ENCODE results near the gene EPB41L4A. TPM values are rescaled to one million over a fixed set of nuclear protein-coding genes. Genes with fewer than 3 reads are reported as not detected.

EPB41L4A gene
- total RNA-seq, 1 donor = 0.72 TPM

DNA sequence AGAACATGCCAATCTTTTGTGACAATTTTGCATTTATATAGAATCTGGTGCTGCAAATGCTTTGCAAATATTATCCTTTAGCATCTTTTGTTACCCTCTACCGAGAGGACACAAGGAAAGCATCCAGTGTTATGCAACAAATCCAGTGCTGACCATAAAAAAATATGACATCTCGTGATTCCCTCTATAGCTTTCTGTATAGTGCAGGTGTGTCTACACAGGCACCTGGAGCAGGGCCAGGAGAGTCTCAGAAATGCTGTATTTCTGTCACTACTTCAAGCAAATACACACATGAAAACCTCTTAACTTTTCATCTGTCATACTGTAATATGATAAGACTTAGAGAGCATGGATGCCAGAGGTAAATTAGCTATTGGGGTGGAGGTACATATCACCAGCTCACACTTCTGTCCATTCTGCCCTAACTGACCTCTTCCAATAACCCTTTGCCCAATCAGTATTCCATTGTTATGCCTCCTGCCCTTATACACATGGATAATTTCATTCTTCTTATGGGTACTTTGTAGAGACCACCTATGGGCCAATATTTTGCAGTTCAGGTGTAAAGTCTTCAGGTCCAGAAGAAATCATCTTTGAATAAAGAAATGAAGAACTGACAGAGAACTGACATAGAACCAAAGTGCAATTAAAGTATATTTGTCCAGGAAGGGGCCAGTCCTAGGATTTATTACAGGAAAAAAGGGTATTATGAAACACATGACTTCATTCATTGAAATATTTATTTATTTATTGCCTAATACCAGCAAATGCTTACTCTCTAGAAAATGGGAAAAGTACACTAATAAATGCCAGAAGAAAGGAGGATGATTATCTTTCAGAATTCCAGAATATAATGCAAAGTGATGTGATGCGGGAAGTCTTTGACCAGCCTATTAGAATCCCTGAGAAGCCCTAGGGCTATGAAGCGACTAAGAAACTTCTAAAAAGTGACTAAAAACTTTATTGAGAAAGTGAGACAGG is 106.5 kb downstream of the EPB41L4A start:
- no peak for DNase-seq (ENCODE audit: insufficient read length, low spot score, missing footprints)
- H3K36me3 ChIP-seq (ENCODE audit: insufficient read depth, low read length) = no peaks in the 10 kb centered on the region
- H3K79me2 ChIP-seq (ENCODE audit: insufficient read depth, low read length) = no peaks in the 10 kb centered on the region
- no peak overlapping the region for H2AFZ ChIP-seq (ENCODE audit: low read length)
- H3K27ac ChIP-seq (ENCODE audit: low read depth, low read length) = no peak overlapping the region
- H3K4me3 ChIP-seq (ENCODE audit: insufficient read depth, low read length) = no peak overlapping the region
- H3K4me1 ChIP-seq (ENCODE audit: insufficient read depth, low read length) = no peaks in the 10 kb centered on the region
- no peak overlapping the region for H3K4me2 ChIP-seq (ENCODE audit: insufficient read depth, low read length)
- H3K27me3 ChIP-seq (ENCODE audit: insufficient read depth, low read length) = no peaks in the 10 kb centered on the region
- H4K20me1 ChIP-seq (ENCODE audit: insufficient read depth, low read length) = no peaks in the 10 kb centered on the region
- H3K9me3 ChIP-seq (ENCODE audit: low read depth, low read length) = no peaks in the 10 kb centered on the region
- TF ChIP-seq, protein P1, sequence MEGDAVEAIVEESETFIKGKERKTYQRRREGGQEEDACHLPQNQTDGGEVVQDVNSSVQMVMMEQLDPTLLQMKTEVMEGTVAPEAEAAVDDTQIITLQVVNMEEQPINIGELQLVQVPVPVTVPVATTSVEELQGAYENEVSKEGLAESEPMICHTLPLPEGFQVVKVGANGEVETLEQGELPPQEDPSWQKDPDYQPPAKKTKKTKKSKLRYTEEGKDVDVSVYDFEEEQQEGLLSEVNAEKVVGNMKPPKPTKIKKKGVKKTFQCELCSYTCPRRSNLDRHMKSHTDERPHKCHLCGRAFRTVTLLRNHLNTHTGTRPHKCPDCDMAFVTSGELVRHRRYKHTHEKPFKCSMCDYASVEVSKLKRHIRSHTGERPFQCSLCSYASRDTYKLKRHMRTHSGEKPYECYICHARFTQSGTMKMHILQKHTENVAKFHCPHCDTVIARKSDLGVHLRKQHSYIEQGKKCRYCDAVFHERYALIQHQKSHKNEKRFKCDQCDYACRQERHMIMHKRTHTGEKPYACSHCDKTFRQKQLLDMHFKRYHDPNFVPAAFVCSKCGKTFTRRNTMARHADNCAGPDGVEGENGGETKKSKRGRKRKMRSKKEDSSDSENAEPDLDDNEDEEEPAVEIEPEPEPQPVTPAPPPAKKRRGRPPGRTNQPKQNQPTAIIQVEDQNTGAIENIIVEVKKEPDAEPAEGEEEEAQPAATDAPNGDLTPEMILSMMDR (IDR thresholded peaks at IDR 0.05; ENCODE audit: extremely low read depth, low read depth, low read length) = no peak

DNA sequence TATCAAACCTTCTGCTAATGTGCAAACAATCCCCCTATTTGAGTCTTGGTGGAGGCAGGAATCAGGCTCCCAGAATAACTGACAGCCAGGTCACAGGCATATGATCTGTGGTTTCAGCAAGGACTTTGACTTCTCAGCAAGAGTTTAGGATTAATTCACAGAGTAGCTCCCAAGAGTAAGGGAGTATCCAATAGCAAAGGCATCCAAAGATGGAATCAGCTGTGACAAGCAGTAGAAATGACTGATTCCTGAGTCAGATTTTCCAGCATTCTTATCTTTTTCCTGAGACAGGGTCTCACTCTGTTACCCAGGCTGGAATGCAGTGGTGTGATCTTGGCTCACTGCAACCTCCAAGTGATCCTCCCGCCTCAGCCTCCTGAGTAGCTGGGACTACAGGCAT is 108.3 kb downstream of the EPB41L4A start:
- H3K9me3 ChIP-seq (ENCODE audit: low read depth, low read length) = no peaks in the 10 kb centered on the region
- H2AFZ ChIP-seq (ENCODE audit: low read length) = no peak overlapping the region
- H3K27me3 ChIP-seq (ENCODE audit: insufficient read depth, low read length) = no peaks in the 10 kb centered on the region
- no peaks in the 10 kb centered on the region for H3K79me2 ChIP-seq (ENCODE audit: insufficient read depth, low read length)
- H4K20me1 ChIP-seq (ENCODE audit: insufficient read depth, low read length) = no peaks in the 10 kb centered on the region
- H3K36me3 ChIP-seq (ENCODE audit: insufficient read depth, low read length) = no peaks in the 10 kb centered on the region
- TF ChIP-seq, protein P1 (IDR thresholded peaks at IDR 0.05; ENCODE audit: extremely low read depth, low read depth, low read length) = no peak
- no peak overlapping the region for H3K4me3 ChIP-seq (ENCODE audit: insufficient read depth, low read length)
- no peak overlapping the region for H3K27ac ChIP-seq (ENCODE audit: low read depth, low read length)
- no peak for DNase-seq (ENCODE audit: insufficient read length, low spot score, missing footprints)
- no peaks in the 10 kb centered on the region for H3K4me1 ChIP-seq (ENCODE audit: insufficient read depth, low read length)
- H3K4me2 ChIP-seq (ENCODE audit: insufficient read depth, low read length) = no peak overlapping the region

DNA sequence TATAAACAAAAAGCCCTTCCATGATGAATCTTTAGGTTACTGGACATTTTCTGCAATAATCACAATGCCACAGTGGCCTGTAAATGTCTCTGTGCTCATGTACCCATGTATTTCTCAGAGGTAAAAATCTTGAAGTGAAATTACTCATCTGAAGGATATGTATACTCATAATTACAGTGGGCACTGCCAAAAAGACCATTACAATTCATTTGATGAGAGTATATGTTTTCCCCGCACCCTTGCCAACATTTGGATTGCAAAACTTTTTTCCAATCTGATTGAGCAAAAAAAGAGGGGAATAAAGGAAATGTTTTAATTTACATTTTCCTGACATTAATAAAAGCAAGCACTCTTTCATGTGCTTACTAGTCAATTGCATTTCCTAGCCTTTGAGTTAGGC is 110.5 kb downstream of the EPB41L4A start:
- H3K4me2 ChIP-seq (ENCODE audit: insufficient read depth, low read length) = no peak overlapping the region
- H3K27ac ChIP-seq (ENCODE audit: low read depth, low read length) = no peak overlapping the region
- H3K9me3 ChIP-seq (ENCODE audit: low read depth, low read length) = no peaks in the 10 kb centered on the region
- no peaks in the 10 kb centered on the region for H3K79me2 ChIP-seq (ENCODE audit: insufficient read depth, low read length)
- no peaks in the 10 kb centered on the region for H3K36me3 ChIP-seq (ENCODE audit: insufficient read depth, low read length)
- TF ChIP-seq, protein P1 (IDR thresholded peaks at IDR 0.05; ENCODE audit: extremely low read depth, low read depth, low read length) = no peak
- H2AFZ ChIP-seq (ENCODE audit: low read length) = no peak overlapping the region
- no peak overlapping the region for H3K4me3 ChIP-seq (ENCODE audit: insufficient read depth, low read length)
- H4K20me1 ChIP-seq (ENCODE audit: insufficient read depth, low read length) = no peaks in the 10 kb centered on the region
- no peaks in the 10 kb centered on the region for H3K27me3 ChIP-seq (ENCODE audit: insufficient read depth, low read length)
- no peaks in the 10 kb centered on the region for H3K4me1 ChIP-seq (ENCODE audit: insufficient read depth, low read length)
- DNase-seq (ENCODE audit: insufficient read length, low spot score, missing footprints) = no peak

DNA sequence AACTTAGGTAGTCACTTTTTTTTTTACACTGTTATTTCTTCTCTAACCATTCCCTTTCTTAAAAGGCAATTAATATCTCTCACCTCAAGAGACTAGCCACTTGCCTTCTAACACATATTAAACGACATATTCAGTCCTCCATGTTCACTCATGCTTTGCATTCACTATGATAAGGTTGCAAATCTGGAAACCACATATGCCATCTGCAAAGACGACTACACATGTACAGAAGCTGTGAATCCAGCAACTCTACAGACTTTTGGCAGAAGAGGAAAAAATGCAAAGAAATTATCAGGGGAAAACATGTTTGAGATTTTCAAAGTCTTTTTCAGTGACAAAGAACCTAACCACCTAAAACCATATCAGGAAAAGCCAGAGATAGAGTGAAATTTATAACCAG is 112.1 kb downstream of the EPB41L4A start:
- H3K4me3 ChIP-seq (ENCODE audit: insufficient read depth, low read length) = no peak overlapping the region
- no peaks in the 10 kb centered on the region for H3K4me1 ChIP-seq (ENCODE audit: insufficient read depth, low read length)
- no peak overlapping the region for H2AFZ ChIP-seq (ENCODE audit: low read length)
- TF ChIP-seq, protein P1 (IDR thresholded peaks at IDR 0.05; ENCODE audit: extremely low read depth, low read depth, low read length) = no peak
- H3K4me2 ChIP-seq (ENCODE audit: insufficient read depth, low read length) = no peak overlapping the region
- H3K79me2 ChIP-seq (ENCODE audit: insufficient read depth, low read length) = no peaks in the 10 kb centered on the region
- H3K36me3 ChIP-seq (ENCODE audit: insufficient read depth, low read length) = no peaks in the 10 kb centered on the region
- H3K9me3 ChIP-seq (ENCODE audit: low read depth, low read length) = no peaks in the 10 kb centered on the region
- no peaks in the 10 kb centered on the region for H4K20me1 ChIP-seq (ENCODE audit: insufficient read depth, low read length)
- no peak overlapping the region for H3K27ac ChIP-seq (ENCODE audit: low read depth, low read length)
- no peaks in the 10 kb centered on the region for H3K27me3 ChIP-seq (ENCODE audit: insufficient read depth, low read length)
- no peak for DNase-seq (ENCODE audit: insufficient read length, low spot score, missing footprints)
